NCI-H2171 (cell line): ENCODE measurements around the gene PMEPA1.
A peak's percentile ranks its signal among the peaks of the same experiment; 100 is the strongest.

Source experiments
- DNase-seq: peaks from one replicate; lab custom pipeline; 2025; lab: John Stamatoyannopoulos, UW

The PMEPA1 gene

GRCh38 chr20:57622579-57623381, 87.0 kb downstream of the PMEPA1 start:
- DNase-seq: peak; percentile 24

- no peak for DNase-seq
Observed at GRCh38 chr20:57622201-57622570, 87.6 kb downstream of the PMEPA1 start.

- no peak for DNase-seq
Observed at GRCh38 chr20:57621421-57622200, 88.2 kb downstream of the PMEPA1 start.

GRCh38 chr20:57620999-57621398, 88.8 kb downstream of the PMEPA1 start:
- DNase-seq: no peak

- no peak for DNase-seq
Observed at GRCh38 chr20:57620274-57620990, 89.4 kb downstream of the PMEPA1 start, which contains the start of gene ZBP1. Gene ZBP1 (minus strand): TSS chr20:57620426. CDS start chr20:57620295, 131 bp downstream.

GRCh38 chr20:57619051-57619831, 90.6 kb downstream of the PMEPA1 start:
- DNase-seq: no peak

GRCh38 chr20:57618764-57619050, 91.1 kb downstream of the PMEPA1 start:
- DNase-seq: no peak

- peak; percentile 33 for DNase-seq
Observed at GRCh38 chr20:57618091-57618763, 91.6 kb downstream of the PMEPA1 start.

- no peak for DNase-seq
Observed at GRCh38 chr20:57617079-57617795, 92.6 kb downstream of the PMEPA1 start.

- no peak for DNase-seq
Observed at GRCh38 chr20:57616143-57616951, 93.5 kb downstream of the PMEPA1 start.

GRCh38 chr20:57615445-57615811, 94.4 kb downstream of the PMEPA1 start:
- DNase-seq: no peak

GRCh38 chr20:57614490-57615444, 95.0 kb downstream of the PMEPA1 start:
- DNase-seq: no peak

GRCh38 chr20:57613481-57613921, 96.3 kb downstream of the PMEPA1 start:
- DNase-seq: no peak

- DNase-seq: no peak
Observed at GRCh38 chr20:57612916-57613315, 96.9 kb downstream of the PMEPA1 start.

- DNase-seq: no peak
Observed at GRCh38 chr20:57612436-57612835, 97.4 kb downstream of the PMEPA1 start.

- no peak for DNase-seq
Observed at GRCh38 chr20:57611586-57612311, 98.1 kb downstream of the PMEPA1 start.

- DNase-seq: no peak
Observed at GRCh38 chr20:57610261-57610952, 99.4 kb downstream of the PMEPA1 start.

GRCh38 chr20:57609842-57610167, 100.0 kb downstream of the PMEPA1 start:
- no peak for DNase-seq
